Suprapubic skin (tissue), 3 donors: ENCODE results near the gene C14orf119.

Experiments used
- CTCF ChIP-seq, 2 donors: fragments of 200-600 bp in 1 of 2; fragments of 450-650 bp in 1 of 2; sonication (generic) in 1 of 2; IDR thresholded peaks; one replicate each; pipeline ENCODE4 v1.5.1; 2016 to 2019; ENCODE audit warnings: antibody characterized with exemption in 2 of 2, mild to moderate bottlenecking in 1 of 2, moderate library complexity in 1 of 2
- EP300 ChIP-seq: sonication (generic); formaldehyde crosslinking; IDR thresholded peaks from one replicate; pipeline ENCODE4 v1.6.1; 2017; ENCODE audit warnings: antibody characterized with exemption

- TF ChIP-seq CTCF (IDR thresholded peaks at IDR 0.05) (no peak), EP300 (no peak)
Measured at GRCh38 chr14:23093104-23093503, 2.2 kb upstream of the C14orf119 start.
